GDM1 (cell line): Measurements from ENCODE around the gene ADAMTSL5.
"Not testable (repeated sequence)": the region's sequence is repeated elsewhere in the genome, so short reads cannot be mapped to it uniquely, and the experiment has no call there.

Source experiments
- DNase-seq: peaks from one replicate; lab custom pipeline; 2025; lab: John Stamatoyannopoulos, UW

ADAMTSL5 gene

DNA sequence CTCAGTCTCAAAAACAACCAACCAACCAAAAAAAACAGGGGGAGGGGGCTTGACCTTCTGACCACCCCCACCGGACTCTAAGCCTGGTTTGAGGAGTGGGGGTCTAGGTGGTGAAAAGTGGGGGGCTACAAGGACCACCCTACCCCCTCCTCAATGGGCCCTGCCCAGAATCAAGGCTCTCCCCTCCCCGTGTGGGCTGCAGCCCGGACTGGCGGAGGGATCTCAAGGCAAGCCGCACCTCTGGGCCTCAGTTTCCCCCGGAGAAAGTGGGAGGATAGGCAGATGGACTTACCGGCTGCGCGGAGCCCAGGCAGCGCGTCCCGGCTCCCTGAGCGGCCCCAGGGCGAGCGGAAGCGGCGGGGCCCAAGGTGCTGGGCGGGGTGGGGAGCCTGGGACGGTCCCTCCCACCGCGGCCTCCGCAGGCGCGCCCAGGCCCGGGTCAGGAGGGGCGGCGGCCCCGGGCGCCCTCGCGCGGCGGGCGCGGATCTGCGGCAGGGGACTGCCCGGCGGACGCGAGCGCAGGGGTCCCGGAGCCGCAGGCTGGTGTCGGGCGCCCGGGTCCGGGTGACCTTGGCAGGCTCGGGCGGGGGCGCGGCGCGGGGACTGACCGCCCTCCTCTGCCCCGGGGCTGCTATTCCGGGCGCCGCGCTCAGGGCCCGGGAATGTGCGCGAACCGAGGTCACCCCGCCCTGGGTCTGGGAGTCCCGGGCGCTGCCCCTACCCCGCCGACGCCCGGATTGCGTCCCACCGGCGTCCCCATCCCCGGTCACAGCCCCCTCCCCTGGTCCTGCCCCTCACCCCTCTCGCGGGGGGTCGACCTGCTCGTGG, at the start of gene ADAMTSL5:
Gene ADAMTSL5, minus strand, starts transcription at position 349 of the 828 bp plus-strand sequence. CDS start 2,076 bp downstream, outside the sequence.
- DNase-seq, result no peak

DNA sequence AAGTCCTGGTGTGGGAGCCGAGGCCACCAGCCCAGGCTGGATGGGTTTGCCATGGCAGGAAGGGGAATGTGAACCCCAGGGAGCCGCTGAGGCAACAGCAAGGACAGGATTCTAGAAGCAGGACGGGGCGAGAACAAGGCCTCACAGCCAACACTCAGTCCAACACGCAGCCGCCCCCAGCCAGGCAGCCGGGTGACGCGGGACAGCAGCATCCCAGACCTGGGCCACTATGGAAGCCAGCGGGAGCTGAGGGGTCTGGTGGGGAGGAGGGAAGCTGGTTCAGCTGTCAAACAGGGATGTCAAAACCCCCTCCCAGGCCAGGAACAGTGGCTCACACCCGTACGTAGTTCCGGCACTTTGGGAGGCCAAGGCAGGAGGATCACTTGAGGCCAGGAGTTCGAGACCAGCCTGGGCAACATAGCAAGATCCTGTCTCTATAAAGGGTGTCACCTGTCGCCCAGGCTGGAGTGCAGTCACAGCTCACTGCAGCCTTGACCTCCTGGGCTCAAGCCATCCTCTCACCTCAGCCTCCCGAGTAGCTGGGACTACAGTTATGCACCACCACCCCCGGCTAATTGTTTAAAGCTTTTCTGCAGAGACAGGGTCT, 48.5 kb upstream of the ADAMTSL5 start:
- no peak for DNase-seq

GRCh38 chr19:1560286-1560882, 47.6 kb upstream of the ADAMTSL5 start:
- no peak for DNase-seq

DNA sequence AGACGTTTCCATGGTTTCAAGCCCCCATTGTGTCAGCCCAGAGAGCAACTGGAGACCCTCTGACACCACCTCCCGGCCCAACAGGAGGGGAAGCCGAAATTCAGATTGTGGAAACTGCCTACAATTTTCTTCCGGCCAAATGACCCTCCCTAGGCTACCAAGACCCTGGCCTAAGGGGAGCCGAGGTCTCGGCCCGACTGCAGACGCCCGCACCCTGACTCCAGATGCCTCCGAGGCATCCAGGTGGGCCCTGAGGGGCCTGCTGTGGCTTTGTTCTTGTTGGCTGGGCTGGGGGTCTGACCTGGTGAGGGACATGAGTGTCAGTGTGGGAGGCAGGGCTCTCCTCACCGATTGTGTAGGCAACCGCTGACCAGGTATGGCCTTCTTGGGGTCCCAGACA, 45.7 kb upstream of the ADAMTSL5 start:
- no peak for DNase-seq

GRCh38 chr19:1556390-1557070, 43.7 kb upstream of the ADAMTSL5 start:
- no peak for DNase-seq

DNA sequence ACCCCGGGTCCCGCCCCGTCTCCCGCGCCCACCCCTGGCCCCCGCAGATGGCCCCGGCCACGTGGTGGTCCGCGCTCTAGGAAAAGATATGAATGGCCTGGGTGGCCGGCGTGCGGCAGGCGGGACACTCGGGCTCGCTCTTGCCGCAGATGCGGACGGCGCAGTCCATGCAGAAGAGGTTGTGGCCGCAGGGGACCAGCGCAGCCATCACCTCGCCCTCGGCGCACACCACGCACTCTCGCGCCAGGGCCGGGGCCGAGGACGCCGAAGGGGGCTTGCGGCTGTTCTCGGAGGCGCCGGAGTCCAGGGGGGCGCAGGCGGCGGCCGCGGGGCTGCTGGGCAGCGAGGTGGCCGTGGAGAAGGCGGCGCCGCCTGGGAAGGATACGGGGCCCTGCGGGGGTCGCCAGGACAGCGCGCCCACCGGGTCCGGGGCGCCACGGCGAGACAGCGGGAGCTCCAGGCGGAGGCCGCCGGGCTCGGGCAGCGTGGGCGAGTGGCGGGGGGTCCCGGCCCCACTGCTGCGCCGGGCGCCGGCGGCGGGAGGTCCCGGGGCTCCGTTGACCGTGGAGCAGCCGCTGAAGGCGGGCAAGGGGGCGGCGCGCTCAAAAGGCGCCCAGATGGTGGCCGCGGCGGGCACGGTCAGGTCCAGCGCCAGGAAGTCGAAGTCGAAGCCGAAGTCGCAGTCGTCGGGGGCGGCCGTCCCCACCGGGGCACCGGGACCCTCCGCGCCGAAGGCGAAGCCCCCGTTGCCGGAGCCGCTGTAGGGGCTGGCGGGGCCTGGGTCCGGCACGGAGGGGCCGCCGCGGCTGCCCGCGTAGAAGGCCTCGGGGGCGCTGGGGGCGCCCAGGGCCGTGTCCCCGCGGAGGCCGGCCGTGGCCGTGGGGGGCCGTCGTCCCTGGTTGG, 42.9 kb upstream of the ADAMTSL5 start:
- DNase-seq, result no peak

GRCh38 chr19:1554968-1555367, 42.1 kb upstream of the ADAMTSL5 start:
- DNase-seq, result no peak

- DNase-seq, result no peak
Measured at GRCh38 chr19:1553415-1553814, 40.6 kb upstream of the ADAMTSL5 start.

GRCh38 chr19:1551068-1552040, 38.5 kb upstream of the ADAMTSL5 start:
- DNase-seq, result no peak

DNA sequence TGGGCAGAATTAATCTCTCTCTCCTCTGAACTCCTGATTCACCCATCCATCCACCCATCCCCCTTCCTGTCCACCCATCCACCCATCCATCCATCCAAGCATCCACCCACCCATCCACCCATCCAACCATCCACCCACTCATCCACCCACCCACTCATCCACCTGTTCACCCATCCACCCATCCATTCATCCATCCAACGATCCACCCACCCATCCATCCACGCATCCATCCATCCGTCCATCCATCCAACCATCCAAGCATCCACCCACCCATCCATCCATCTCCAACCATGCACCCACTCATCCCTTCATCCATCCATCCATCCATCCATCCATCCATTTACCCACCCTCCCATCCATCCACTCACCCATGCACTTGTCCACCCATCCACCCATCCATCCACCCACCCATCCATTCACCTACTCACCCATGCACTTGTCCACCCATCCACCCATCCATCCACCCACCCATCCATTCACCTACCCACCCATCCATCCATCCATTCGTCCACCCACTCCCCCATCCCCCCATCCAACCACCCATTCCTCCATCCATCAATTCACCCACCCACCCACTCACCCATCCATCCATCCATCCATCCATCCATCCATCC, 36.6 kb upstream of the ADAMTSL5 start:
- no peak for DNase-seq

GRCh38 chr19:1540365-1540925, 27.6 kb upstream of the ADAMTSL5 start:
- no peak for DNase-seq

GRCh38 chr19:1539749-1540148, 26.9 kb upstream of the ADAMTSL5 start:
- not testable (repeated sequence) for DNase-seq

GRCh38 chr19:1538978-1539377, 26.2 kb upstream of the ADAMTSL5 start:
- no peak for DNase-seq

DNA sequence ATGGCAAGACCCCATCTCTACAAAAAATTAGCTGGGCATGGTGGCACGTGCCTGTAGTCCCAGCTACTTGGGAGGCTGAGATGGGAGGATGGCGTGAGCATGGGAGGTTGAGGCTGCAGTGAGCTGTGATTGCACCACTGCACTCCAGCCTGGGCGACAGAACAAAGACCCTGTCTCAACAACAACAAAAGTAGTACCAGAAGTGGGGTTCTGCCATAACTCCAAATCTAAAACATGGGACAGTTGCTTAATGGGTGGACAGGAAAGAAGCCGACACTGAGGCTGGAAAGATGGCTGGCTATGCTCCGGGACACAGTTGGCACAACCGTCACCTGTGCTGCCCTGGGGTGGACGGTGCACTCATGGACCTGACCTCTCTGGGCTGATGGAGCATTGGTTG, 22.9 kb upstream of the ADAMTSL5 start:
- not testable (repeated sequence) for DNase-seq

- no peak for DNase-seq
Measured at GRCh38 chr19:1534972-1535371, 22.2 kb upstream of the ADAMTSL5 start.

DNA sequence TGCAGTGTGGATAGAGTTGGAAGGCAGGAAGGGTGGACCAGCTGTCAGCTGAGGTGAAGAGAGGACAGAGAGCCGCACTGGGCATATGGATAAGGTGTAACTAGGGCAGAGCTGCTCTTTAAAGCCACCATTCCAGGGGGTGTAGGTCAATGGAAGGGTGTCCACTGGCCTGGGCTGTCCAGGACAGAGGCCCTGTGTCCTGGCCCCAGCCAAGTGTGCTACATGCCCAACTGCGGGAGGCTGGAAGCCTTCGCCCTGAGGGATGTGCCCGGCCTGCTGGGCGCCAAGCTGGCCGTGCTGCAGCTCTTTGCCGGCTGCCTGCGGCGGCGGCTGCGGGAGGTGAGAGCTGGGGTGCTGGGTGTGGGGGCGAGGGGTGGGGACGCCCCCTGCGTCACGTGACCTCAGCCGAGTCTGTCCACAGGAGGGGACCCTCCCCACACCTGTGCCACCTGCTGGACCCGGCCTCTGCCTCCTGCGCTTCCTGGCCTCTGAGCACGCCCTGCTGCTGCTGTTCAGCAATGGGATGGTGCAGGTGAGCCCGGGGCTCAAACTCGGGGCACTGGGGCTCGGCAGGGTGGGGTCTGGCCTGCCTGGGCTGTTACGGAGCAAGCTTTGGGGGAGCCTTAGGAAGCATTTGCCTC, 20.8 kb upstream of the ADAMTSL5 start:
- DNase-seq, result no peak

DNA sequence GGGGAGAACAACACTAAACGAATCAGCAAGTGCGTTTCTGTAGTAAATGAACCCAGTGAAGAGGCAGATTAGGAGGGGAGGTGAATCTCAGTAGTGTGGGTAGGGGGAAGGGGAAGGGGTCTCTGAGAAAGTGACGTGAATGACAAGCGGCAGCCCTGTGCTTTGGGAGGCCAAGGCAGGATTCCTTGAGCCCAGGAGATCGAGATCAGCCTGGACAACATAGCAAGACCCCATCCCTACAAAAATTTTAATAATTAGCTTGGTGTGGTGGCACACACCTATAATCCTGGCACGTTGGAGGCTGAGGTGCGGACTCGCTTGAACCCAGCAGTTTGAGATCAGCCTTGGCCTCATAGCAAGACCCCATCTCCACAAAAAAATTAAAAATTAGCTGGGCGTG, 19.2 kb upstream of the ADAMTSL5 start:
- DNase-seq, result no peak

GRCh38 chr19:1531587-1531986, 18.8 kb upstream of the ADAMTSL5 start:
- DNase-seq, result no peak

DNA sequence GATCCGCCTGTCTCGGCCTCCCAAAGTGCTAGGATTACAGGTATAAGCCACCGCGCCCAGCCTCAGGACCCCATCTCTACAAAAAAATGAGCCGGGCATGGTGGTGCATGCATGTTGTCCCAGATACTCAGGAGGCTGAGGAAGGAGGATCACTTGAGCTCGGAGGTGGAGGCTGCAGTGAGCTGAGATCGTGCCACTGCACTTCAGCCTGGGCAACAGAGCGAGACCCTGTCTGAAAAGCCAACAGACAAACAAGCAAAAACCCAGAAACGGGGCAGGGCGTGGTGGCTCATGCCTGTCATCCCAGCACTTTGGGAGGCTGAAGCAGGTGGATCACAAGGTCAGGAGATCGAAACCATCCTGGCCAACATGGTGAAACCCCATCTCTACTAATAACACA, 18.0 kb upstream of the ADAMTSL5 start:
- DNase-seq, result not testable (repeated sequence)
